Stomach (tissue), 9 donors: ENCODE measurements around the gene GRAMD2A. TPM values are rescaled to one million over a fixed set of nuclear protein-coding genes. Genes with fewer than 3 reads are reported as not detected.
A peak's percentile ranks its signal among the peaks of the same experiment; 100 is the strongest.

ENCODE experiments used
- DNase-seq, 2 donors: peaks; one replicate each; pipeline versions ENCODE4 v3.0.0 to v3.0.0-alpha.2; 2013 to 2019
- H3K27ac ChIP-seq, 5 donors: fragments of 200-600 bp in 4 of 5; sonication (generic) in 4 of 5; one replicate each; pipeline ENCODE4 v1.5.1; 2013 to 2019; ENCODE audit warnings: mild to moderate bottlenecking in 1 of 5, moderate library complexity in 1 of 5
- H3K27me3 ChIP-seq, 3 donors: fragments of 200-600 bp; sonication (generic); one replicate each; pipeline ENCODE4 v1.5.1; 2017 to 2019; ENCODE audit warnings: mixed run types in 1 of 3
- H3K36me3 ChIP-seq, 4 donors: fragments of 200-600 bp; sonication (generic); 1 replicate in 3 of 4; 2 replicates in 1 of 4; pipeline ENCODE4 v1.5.1; 2016 to 2019
- H3K4me1 ChIP-seq, 4 donors: fragments of 200-600 bp; sonication (generic); one replicate each; pipeline ENCODE4 v1.5.1; 2016 to 2019
- H3K4me3 ChIP-seq, 4 donors: fragments of 200-600 bp; sonication (generic) in 3 of 4; one replicate each; pipeline ENCODE4 v1.5.1; 2016 to 2019; ENCODE audit warnings: mild to moderate bottlenecking in 1 of 4
- H3K9me3 ChIP-seq, 4 donors: fragments of 200-600 bp; sonication (generic); one replicate each; pipeline ENCODE4 v1.5.1; 2016 to 2019
- CTCF ChIP-seq, 7 experiments: fragments of 450-650 bp in 4 of 7; fragments of 200-600 bp in 3 of 7; sonication (generic) in 3 of 7; IDR thresholded peaks; one replicate each; pipeline ENCODE4 v1.5.1; 2016 to 2019; ENCODE audit warnings: antibody characterized with exemption in 7 of 7, control low read depth in 2 of 7, mild to moderate bottlenecking in 1 of 7
- EP300 ChIP-seq: sonication (generic); formaldehyde crosslinking; IDR thresholded peaks from one replicate; pipeline ENCODE4 v1.6.1; 2017; ENCODE audit warnings: antibody characterized with exemption
- POLR2A ChIP-seq, 4 donors: fragments of 450-650 bp; IDR thresholded peaks; one replicate each; pipeline ENCODE4 v1.6.1; 2016; ENCODE audit warnings: antibody characterized with exemption in 4 of 4, control low read depth in 2 of 4, mild to moderate bottlenecking in 1 of 4, moderate library complexity in 1 of 4
- POLR2AphosphoS5 ChIP-seq, 3 donors: sonication (generic); formaldehyde crosslinking; IDR thresholded peaks; one replicate each; pipeline ENCODE4 v1.6.1; 2016; ENCODE audit warnings: antibody characterized with exemption in 3 of 3
- WGBS, 5 donors: extraction: QIAGEN DNeasy Blood & Tissue Kit in 3 of 5; methylation state at CpG; one replicate each; pipeline versions ENCODE4 v1.1.5 to v1.1.7; 2013 to 2018; 5-methylcytosine and 5-hydroxymethylcytosine counted together
- intact Hi-C: fragments of 100-400 bp; cut with DNase I; formaldehyde crosslinking; loops from one replicate; pipeline ENCODE4 v1.15.1; 2023; ENCODE audit warnings: low total_unique reads
- polyA plus RNA-seq, 3 donors: library from polyadenylated mRNA; stranded (reverse); fragments of 200-250 nt; gene quantifications; one replicate each; pipeline ENCODE4 v1.2.3, GENCODE V29; 2013
- total RNA-seq, 5 donors: library from RNA; depleted of rRNA; stranded (reverse); fragments of >200 nt; gene quantifications; one replicate each; pipeline versions ENCODE4 v1.1.0 to v1.2.3, GENCODE V29; 2014 to 2016
- donor health status: healthy with polysubstance abuse.
- donor health status: Bipolar disorder and iron deficiency.
- donor health status: healthy.

Gene GRAMD2A
- total and polyA plus RNA-seq, 8 donors = 0.29 to 0.92 (median 0.59) TPM; not detected in 4

GRCh38 chr15:72113347-72114031, 84.1 kb downstream of the GRAMD2A start:
- Histone ChIP-seq H3K4me1 (peaks cover 9 to 81% (median 42%) of the 10 kb centered on the region in 4 donors), H3K9me3 (no peaks in the 10 kb centered on the region), H3K36me3 (no peaks in the 10 kb centered on the region), H3K27ac (peak overlapping the region in 2 of 5 donors; percentile 17 to 39), H3K27me3 (no peaks in the 10 kb centered on the region), H3K4me3 (no peak overlapping the region)
- intact Hi-C loops = no loop called here
- 64 to 78% (median 73%) methylated on average over 4 of the region's 4 CpGs for WGBS, 5 donors
- DNase-seq = no peak
- TF ChIP-seq POLR2AphosphoS5 (IDR thresholded peaks at IDR 0.05) (no peak), EP300 (no peak)

- no peak for TF ChIP-seq POLR2AphosphoS5 (IDR thresholded peaks at IDR 0.05)
- TF ChIP-seq EP300 = no peak
- no peak for TF ChIP-seq CTCF (IDR thresholded peaks at IDR 0.05)
- TF ChIP-seq POLR2A (IDR thresholded peaks at IDR 0.05) = no peak
- H3K9me3 ChIP-seq = no peaks in the 10 kb centered on the region
- no peaks in the 10 kb centered on the region for H3K27me3 ChIP-seq
- no peak overlapping the region for H3K4me3 ChIP-seq
- peak overlapping the region in 2 of 5 donors; percentile 17 to 39 for H3K27ac ChIP-seq
- H3K36me3 ChIP-seq = no peaks in the 10 kb centered on the region
- intact Hi-C loops = no loop called here
- peaks cover 9 to 81% (median 42%) of the 10 kb centered on the region in 4 donors for H3K4me1 ChIP-seq
- no peak for DNase-seq
Measured at GRCh38 chr15:72112805-72113204, 84.8 kb downstream of the GRAMD2A start.

- peak in 1 of 2 donors; percentile 50 for DNase-seq
- H3K4me3 ChIP-seq = no peak overlapping the region
- intact Hi-C loops = no loop called here
- H3K27me3 ChIP-seq = no peaks in the 10 kb centered on the region
- 50 to 79% (median 69%) methylated on average over 2 of the region's 2 CpGs for WGBS, 5 donors
- H3K36me3 ChIP-seq = no peaks in the 10 kb centered on the region
- TF ChIP-seq CTCF (IDR thresholded peaks at IDR 0.05) = no peak
- TF ChIP-seq POLR2A (IDR thresholded peaks at IDR 0.05) = no peak
- TF ChIP-seq POLR2AphosphoS5 (IDR thresholded peaks at IDR 0.05) = no peak
- peaks cover 9 to 86% (median 46%) of the 10 kb centered on the region in 4 donors for H3K4me1 ChIP-seq
- peak overlapping the region in 1 of 5 donors; percentile 39 for H3K27ac ChIP-seq
- no peaks in the 10 kb centered on the region for H3K9me3 ChIP-seq
Measured at GRCh38 chr15:72112116-72112515, 85.5 kb downstream of the GRAMD2A start.

DNA sequence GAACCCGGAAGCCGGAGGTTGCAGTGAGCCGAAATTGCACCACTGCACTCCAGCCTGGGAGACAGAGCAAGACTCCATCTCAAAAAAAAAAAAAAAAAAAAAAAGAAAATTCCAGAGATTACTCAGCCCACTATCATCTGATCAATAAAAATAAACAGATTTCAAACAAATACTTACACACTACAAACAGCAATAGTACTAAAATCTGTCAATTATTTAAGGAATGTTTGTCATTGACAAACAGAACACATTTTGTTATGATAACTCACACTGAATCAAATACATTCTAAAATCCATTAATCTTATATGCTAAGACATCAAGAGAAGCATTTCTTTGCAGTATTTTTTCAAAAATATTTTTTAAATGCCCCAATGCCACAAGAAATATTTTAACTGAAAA, 87.2 kb downstream of the GRAMD2A start:
- intact Hi-C loops = no loop called here
- H3K27me3 ChIP-seq = no peaks in the 10 kb centered on the region
- no peaks in the 10 kb centered on the region for H3K36me3 ChIP-seq
- H3K27ac ChIP-seq = no peak overlapping the region
- H3K4me1 ChIP-seq = peaks cover 0 to 72% (median 44%) of the 10 kb centered on the region in 4 donors
- WGBS, 5 donors = 84 to 100% (median 92%) methylated on average over 3 of the region's 3 CpGs
- TF ChIP-seq POLR2AphosphoS5 (IDR thresholded peaks at IDR 0.05) (no peak), POLR2A (IDR thresholded peaks at IDR 0.05) (no peak), CTCF (IDR thresholded peaks at IDR 0.05) (no peak), EP300 (no peak)
- no peaks in the 10 kb centered on the region for H3K9me3 ChIP-seq
- DNase-seq = no peak
- H3K4me3 ChIP-seq = no peak overlapping the region

Other genes with a start within 250 kb of the GRAMD2A start
- 100 to 1,000 TPM in 1 of 5 donors, 10 to 100 TPM in 4; 38.5 to 120 (median 69.2) TPM for gene MYO9A, start 79.6 kb downstream of the GRAMD2A start, total RNA-seq
- gene MYO9A, start 79.6 kb downstream of the GRAMD2A start, polyA plus RNA-seq = 1 to 10 TPM; 2.2 to 3.7 (median 3.2) TPM
- 1 to 10 TPM in 3 of 5 donors, under 1 TPM in 1, not detected in 1; 0.45 to 3.1 (median 2.1) TPM for gene SENP8, start 79.4 kb downstream of the GRAMD2A start, total RNA-seq
- gene SENP8, start 79.4 kb downstream of the GRAMD2A start, polyA plus RNA-seq = 1 to 10 TPM; 1.7 to 3.8 (median 2.2) TPM
- gene PKM, start 33.4 kb upstream of the GRAMD2A start, total RNA-seq = 100 to 1,000 TPM in 4 of 5 donors, 10 to 100 TPM in 1; 79.9 to 452 (median 274) TPM
- 100 to 1,000 TPM; 150 to 332 (median 271) TPM for gene PKM, start 33.4 kb upstream of the GRAMD2A start, polyA plus RNA-seq
- 100 to 1,000 TPM in 1 of 5 donors, 10 to 100 TPM in 4; 29.6 to 101 (median 58.4) TPM for gene PARP6, start 74.8 kb upstream of the GRAMD2A start, total RNA-seq
- gene PARP6, start 74.8 kb upstream of the GRAMD2A start, polyA plus RNA-seq = 10 to 100 TPM; 60.5 to 73.4 (median 66.7) TPM
- gene CELF6, start 122.4 kb upstream of the GRAMD2A start, total RNA-seq = 1 to 10 TPM in 2 of 5 donors, under 1 TPM in 1, not detected in 2; 0.55 to 4.0 (median 1.9) TPM
- gene CELF6, start 122.4 kb upstream of the GRAMD2A start, polyA plus RNA-seq = 1 to 10 TPM in 1 of 3 donors, under 1 TPM in 2; 0.44 to 3.9 (median 0.61) TPM
- gene HEXA, start 178.2 kb upstream of the GRAMD2A start, total RNA-seq = 10 to 100 TPM; 30.7 to 84.8 (median 53.5) TPM
- 10 to 100 TPM; 33.9 to 67.0 (median 62.6) TPM for gene HEXA, start 178.2 kb upstream of the GRAMD2A start, polyA plus RNA-seq
- gene TMEM202, start 200.5 kb upstream of the GRAMD2A start, total RNA-seq = not detected
- not detected for gene TMEM202, start 200.5 kb upstream of the GRAMD2A start, polyA plus RNA-seq